Retinal pigment epithelial cell (primary cell): ENCODE measurements around the gene RALGPS2.
"Not testable (repeated sequence)": the region's sequence is repeated elsewhere in the genome, so short reads cannot be mapped to it uniquely, and the experiment has no call there.

Experiments
- DNase-seq: peaks from one replicate; pipeline ENCODE4 v3.0.0-alpha.2; 2010; ENCODE audit warnings: low read depth
- H3K4me3 ChIP-seq: 2 replicates; pipeline ENCODE4 v1.5.1; 2011; ENCODE audit warnings: mild to moderate bottlenecking, low read length, control low read depth, moderate library complexity
- TF ChIP-seq, protein P1 (sequence below): conservative IDR thresholded peaks from 2 replicates; pipeline ENCODE4 v1.5.1; 2011; ENCODE audit warnings: low read depth, low read length, control low read depth, inconsistent platforms

The RALGPS2 gene

DNA sequence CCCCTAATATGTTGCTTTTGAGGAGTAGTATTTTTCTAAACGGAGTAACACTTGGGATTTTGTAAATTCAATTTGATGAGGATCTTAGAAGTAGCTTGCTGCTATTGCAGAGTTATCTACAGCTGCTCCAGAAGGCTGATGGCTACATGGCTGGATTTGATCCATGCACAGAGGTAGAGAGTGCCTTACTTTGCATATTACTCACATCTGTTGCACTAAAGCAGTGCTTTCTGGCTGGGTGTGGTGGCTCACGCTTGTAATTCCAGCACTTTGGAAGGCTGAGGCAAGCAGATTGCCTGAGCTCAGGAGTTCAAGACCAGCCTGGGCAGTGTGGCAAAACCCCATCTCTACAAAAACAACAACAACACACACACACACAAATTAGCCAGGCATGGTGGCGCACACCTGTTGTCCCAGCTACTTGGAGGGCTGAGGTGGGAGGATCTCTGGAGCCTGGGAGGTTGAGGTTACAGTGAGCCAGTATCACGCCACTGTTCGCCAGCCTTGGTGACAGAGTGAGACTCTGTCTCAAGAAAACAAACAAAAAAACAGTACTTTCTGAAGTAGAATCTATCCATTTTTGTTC lies 24.6 kb downstream of the RALGPS2 start:
- TF ChIP-seq, protein P1, sequence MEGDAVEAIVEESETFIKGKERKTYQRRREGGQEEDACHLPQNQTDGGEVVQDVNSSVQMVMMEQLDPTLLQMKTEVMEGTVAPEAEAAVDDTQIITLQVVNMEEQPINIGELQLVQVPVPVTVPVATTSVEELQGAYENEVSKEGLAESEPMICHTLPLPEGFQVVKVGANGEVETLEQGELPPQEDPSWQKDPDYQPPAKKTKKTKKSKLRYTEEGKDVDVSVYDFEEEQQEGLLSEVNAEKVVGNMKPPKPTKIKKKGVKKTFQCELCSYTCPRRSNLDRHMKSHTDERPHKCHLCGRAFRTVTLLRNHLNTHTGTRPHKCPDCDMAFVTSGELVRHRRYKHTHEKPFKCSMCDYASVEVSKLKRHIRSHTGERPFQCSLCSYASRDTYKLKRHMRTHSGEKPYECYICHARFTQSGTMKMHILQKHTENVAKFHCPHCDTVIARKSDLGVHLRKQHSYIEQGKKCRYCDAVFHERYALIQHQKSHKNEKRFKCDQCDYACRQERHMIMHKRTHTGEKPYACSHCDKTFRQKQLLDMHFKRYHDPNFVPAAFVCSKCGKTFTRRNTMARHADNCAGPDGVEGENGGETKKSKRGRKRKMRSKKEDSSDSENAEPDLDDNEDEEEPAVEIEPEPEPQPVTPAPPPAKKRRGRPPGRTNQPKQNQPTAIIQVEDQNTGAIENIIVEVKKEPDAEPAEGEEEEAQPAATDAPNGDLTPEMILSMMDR = no peak
- DNase-seq = no peak
- no peak overlapping the region for H3K4me3 ChIP-seq

DNA sequence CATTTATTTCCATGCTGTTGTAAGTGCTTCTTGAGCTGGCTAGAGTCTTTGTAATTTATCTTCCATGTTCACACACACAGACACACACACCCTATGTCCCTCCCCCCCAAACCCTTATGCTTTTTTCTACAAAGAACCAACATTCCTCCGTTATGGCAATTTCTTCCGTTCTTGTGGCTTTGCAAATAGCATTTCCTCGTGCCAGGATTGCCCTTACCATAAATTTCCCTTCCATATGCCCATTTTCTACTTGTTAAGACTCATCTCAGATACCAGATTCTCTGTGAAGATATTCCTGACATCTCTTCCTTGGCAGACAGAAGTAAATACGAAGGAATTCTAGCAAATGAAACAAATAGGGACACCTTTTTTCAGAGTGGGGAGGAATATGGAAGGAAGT lies 26.0 kb downstream of the RALGPS2 start:
- TF ChIP-seq, protein P1 = no peak
- DNase-seq = no peak
- H3K4me3 ChIP-seq = no peak overlapping the region

DNA sequence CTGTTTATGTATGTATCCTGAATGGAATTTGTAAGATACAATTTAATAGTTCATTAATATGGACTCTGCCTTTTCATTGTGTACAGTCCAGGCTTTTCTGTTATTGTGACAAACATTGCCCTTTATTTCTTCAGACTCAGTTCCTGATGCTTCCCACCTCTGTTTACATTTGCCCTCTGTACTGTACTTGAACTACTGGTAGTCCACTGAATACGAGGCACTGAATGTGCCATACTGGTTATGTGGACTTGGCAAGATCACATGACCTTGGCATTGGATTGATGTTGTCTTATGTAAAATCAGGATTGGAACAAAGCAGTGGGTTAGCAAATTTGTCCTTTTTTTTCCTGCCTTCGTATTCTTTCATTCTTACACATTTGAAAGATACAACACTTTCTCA lies 27.8 kb downstream of the RALGPS2 start:
- TF ChIP-seq, protein P1 = no peak
- no peak overlapping the region for H3K4me3 ChIP-seq
- no peak for DNase-seq

DNA sequence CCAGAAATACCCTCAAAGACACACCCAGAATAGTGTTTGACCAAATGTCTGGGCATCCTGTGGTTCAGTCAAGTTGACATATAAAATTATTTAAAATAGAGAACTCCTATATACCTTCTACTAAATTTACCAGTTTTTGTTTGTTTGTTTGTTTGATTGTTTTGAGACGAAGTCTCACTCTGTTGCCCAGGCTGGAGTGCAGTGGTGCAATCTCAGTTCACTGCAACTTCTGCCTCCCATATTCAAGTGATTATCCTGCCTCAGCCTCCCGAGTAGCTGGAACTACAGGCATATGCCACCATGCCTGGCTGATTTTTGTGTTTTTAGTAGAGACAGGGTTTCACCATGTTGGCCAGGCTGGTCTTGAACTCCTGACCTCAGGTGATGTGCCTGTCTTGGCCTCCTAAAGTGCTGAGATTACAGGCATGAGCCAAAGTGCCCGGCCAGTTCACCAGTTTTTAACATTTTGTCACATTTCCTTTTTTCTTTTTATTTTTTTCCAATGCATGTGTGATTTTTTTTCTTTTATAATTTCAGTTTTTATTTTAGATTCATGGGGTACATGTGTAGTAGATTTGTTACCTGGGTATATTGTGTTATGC lies 29.7 kb downstream of the RALGPS2 start:
- H3K4me3 ChIP-seq, DNase-seq: not testable (repeated sequence)

GRCh38 chr1:178768423-178768822 lies 43.4 kb downstream of the RALGPS2 start:
- no peak overlapping the region for H3K4me3 ChIP-seq
- TF ChIP-seq, protein P1 = peak; percentile 71
- DNase-seq = no peak

GRCh38 chr1:178772952-178773351 lies 47.9 kb downstream of the RALGPS2 start:
- TF ChIP-seq, protein P1 = no peak

GRCh38 chr1:178774263-178774662 lies 49.2 kb downstream of the RALGPS2 start:
- no peak overlapping the region for H3K4me3 ChIP-seq
- TF ChIP-seq, protein P1 = no peak
- no peak for DNase-seq

More at GRCh38 chr1:178772952-178773351, 47.9 kb downstream of the RALGPS2 start:
- DNase-seq = no peak
- no peak overlapping the region for H3K4me3 ChIP-seq
